B cell (primary cell): ENCODE results near the gene FYN. TPM values are rescaled to one million over a fixed set of nuclear protein-coding genes. Genes with fewer than 3 reads are reported as not detected.

ENCODE experiments used
- ATAC-seq: fragments of 200-7000 bp; cut with Tn5 transposase; one replicate; pipeline ENCODE4 v1.10.0; 2021; ENCODE audit warnings: low read depth, mild to moderate bottlenecking, moderate number of reproducible peaks, moderate library complexity
- CTCF ChIA-PET: fragments of 350-600 bp; sonication (Branson Sonifier 250); formaldehyde crosslinking; loops from one replicate; lab custom pipeline; 2021; ENCODE audit warnings: antibody characterized with exemption, inconsistent platforms; lab: Charles Lee
- POLR2A ChIA-PET: fragments of 350-600 bp; sonication (Branson Sonifier 250); formaldehyde crosslinking; loops from one replicate; lab custom pipeline; 2021; ENCODE audit warnings: antibody characterized with exemption; lab: Charles Lee
- DNase-seq: peaks from one replicate; pipeline ENCODE4 v3.0.0; 2013
- H2AFZ ChIP-seq: 2 replicates; pipeline ENCODE4 v1.6.1; 2012; ENCODE audit warnings: mild to moderate bottlenecking, low read depth, low read length; ENCODE audit not compliant: insufficient read depth, poor library complexity, severe bottlenecking
- H3K27ac ChIP-seq, 2 donors: 1 replicate in 1 of 2; 2 replicates in 1 of 2; pipeline ENCODE4 v1.5.1; 2012 to 2013; ENCODE audit warnings: low read length in 2 of 2, mild to moderate bottlenecking in 2 of 2, moderate library complexity in 1 of 2
- H3K27me3 ChIP-seq, 4 experiments: fragments of 200-600 bp in 1 of 4; sonication (generic) in 1 of 4; replicated peaks in 1 of 4; 1 replicate in 2 of 4; 2 replicates in 2 of 4; pipeline versions ENCODE4 v1.6.1 to v1.7.0; 2013 to 2016; ENCODE audit warnings: low read length in 3 of 4, mild to moderate bottlenecking in 2 of 4, mixed read lengths in 1 of 4, moderate library complexity in 1 of 4; ENCODE audit not compliant: insufficient read depth in 4 of 4, control insufficient read depth in 3 of 4; ENCODE audit errors: control extremely low read depth in 1 of 4
- H3K36me3 ChIP-seq, 2 experiments: replicated peaks in 1 of 2; 1 replicate in 1 of 2; 2 replicates in 1 of 2; pipeline versions ENCODE4 v1.6.1 to v1.7.1; 2013; ENCODE audit warnings: low read length in 1 of 2; ENCODE audit not compliant: insufficient read depth in 2 of 2, control insufficient read depth in 1 of 2; ENCODE audit errors: control extremely low read depth in 1 of 2, extremely low read depth in 1 of 2
- H3K4me1 ChIP-seq, 2 donors: fragments of 200-600 bp in 1 of 2; sonication (generic) in 1 of 2; 1 replicate in 1 of 2; 2 replicates in 1 of 2; pipeline versions ENCODE4 v1.5.1 to v1.6.1; 2013 to 2017; ENCODE audit warnings: low read length in 2 of 2; ENCODE audit not compliant: control insufficient read depth in 2 of 2, insufficient read depth in 2 of 2
- H3K4me2 ChIP-seq: replicated peaks from 2 replicates; pipeline ENCODE3; 2012; ENCODE audit warnings: mild to moderate bottlenecking, low read depth, low read length; ENCODE audit not compliant: poor library complexity, severe bottlenecking
- H3K4me3 ChIP-seq, 5 experiments: fragments of 200-600 bp in 1 of 5; sonication (generic) in 1 of 5; 1 replicate in 3 of 5; 2 replicates in 2 of 5; pipeline versions ENCODE4 v1.5.1 to v1.7.0; 2011 to 2016; ENCODE audit warnings: low read length in 4 of 5, mild to moderate bottlenecking in 4 of 5, low read depth in 2 of 5, control low read depth in 1 of 5, moderate library complexity in 1 of 5; ENCODE audit not compliant: insufficient read depth in 1 of 5; ENCODE audit errors: control extremely low read depth in 1 of 5, extremely low read depth in 1 of 5
- H3K79me2 ChIP-seq: fragments of 200-600 bp; sonication (generic); one replicate; pipeline ENCODE4 v1.6.0; 2016; ENCODE audit warnings: low read length; ENCODE audit not compliant: control insufficient read depth, insufficient read depth
- H3K9ac ChIP-seq: fragments of 200-600 bp; sonication (generic); 2 replicates; pipeline ENCODE4 v1.6.1; 2017; ENCODE audit warnings: mild to moderate bottlenecking, low read length, moderate library complexity
- H3K9me3 ChIP-seq, 3 donors: one replicate each; pipeline versions ENCODE4 v1.6.1 to v1.7.1; 2013; ENCODE audit warnings: low read length in 2 of 3; ENCODE audit not compliant: control insufficient read depth in 2 of 3, insufficient read depth in 1 of 3; ENCODE audit errors: control extremely low read depth in 1 of 3
- H4K20me1 ChIP-seq: 2 replicates; pipeline ENCODE4 v1.6.0; 2012; ENCODE audit warnings: mild to moderate bottlenecking, low read length; ENCODE audit not compliant: insufficient read depth, control insufficient read depth, poor library complexity, severe bottlenecking
- H3K27ac Mint-ChIP-seq: one replicate; pipeline ENCODE4 v1.8.0; 2021; ENCODE audit warnings: mixed read lengths
- H3K27me3 Mint-ChIP-seq: one replicate; pipeline ENCODE4 v1.8.0; 2021; ENCODE audit warnings: mixed read lengths
- H3K4me1 Mint-ChIP-seq: one replicate; pipeline ENCODE4 v1.8.0; 2021; ENCODE audit warnings: mixed read lengths
- H3K4me3 Mint-ChIP-seq: one replicate; pipeline ENCODE4 v1.8.0; 2021; ENCODE audit warnings: mixed read lengths
- H3K9me3 Mint-ChIP-seq: one replicate; pipeline ENCODE4 v1.8.0; 2022; ENCODE audit warnings: mixed read lengths; ENCODE audit not compliant: insufficient read depth
- EZH2 ChIP-seq: IDR thresholded peaks from 2 replicates; pipeline ENCODE4 v1.6.1; 2012; ENCODE audit warnings: borderline replicate concordance, low read depth, mild to moderate bottlenecking, moderate library complexity, low read length; ENCODE audit not compliant: insufficient read depth, poor library complexity, severe bottlenecking
- WGBS: methylation state at CpG from one replicate; pipeline ENCODE4 v1.1.5; 2013; ENCODE audit warnings: missing lambda C conversion rate; ENCODE audit not compliant: insufficient coverage; 5-methylcytosine and 5-hydroxymethylcytosine counted together
- intact Hi-C: fragments of 100-400 bp; cut with micrococcal nuclease; formaldehyde crosslinking; loops from one replicate; pipeline ENCODE4 v1.10.0; 2022
- polyA plus RNA-seq: library from polyadenylated mRNA; depleted of rRNA; stranded (reverse); fragments of >200 nt; gene quantifications from 2 replicates; pipeline ENCODE4 v1.2.3, GENCODE V29; 2012
- total RNA-seq, 2 donors: library from RNA; stranded (reverse); fragments of 120-200 nt in 1 of 2; gene quantifications; 1 replicate in 1 of 2; 2 replicates in 1 of 2; pipeline versions ENCODE4 v1.2.3 to v1.2.4, GENCODE V29; 2013 to 2022
- TF ChIP-seq, protein P1 (sequence below): fragments of 200-600 bp; IDR thresholded peaks from one replicate; pipeline ENCODE4 v1.8.0; 2022; ENCODE audit warnings: antibody characterized with exemption, mild to moderate bottlenecking

Gene FYN
- total and polyA plus RNA-seq, 2 donors (not counting 1 experiment from before 2014, with no cell fraction given) = 54.1 to 94.0 TPM

DNA sequence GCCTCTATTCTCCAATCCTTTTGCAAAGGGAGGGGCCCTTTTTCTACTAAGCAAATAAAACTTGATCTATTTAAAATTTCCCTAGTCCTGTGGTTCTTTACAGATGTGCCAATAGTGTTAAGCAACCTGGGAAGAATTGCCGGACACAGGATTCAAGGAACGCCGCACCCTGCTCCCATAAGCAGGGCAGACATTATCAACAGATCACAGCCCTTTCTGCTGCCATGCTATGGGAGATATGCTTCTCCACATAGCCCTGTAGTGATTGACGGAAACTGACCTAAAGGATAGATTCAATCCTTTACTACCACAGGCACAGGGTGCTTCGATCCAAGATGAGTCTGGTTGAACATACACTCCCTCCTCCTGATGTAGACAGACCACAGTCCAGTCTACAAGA is 149.2 kb downstream of the FYN start:
- no peaks in the 10 kb centered on the region for H3K27me3 ChIP-seq
- peak overlapping the region; percentile 56 for H3K4me2 ChIP-seq
- CTCF ChIA-PET = interaction anchor here (1.0 to 4.6 kb wide), 7 partner anchors 14 to 318 kb away, joined by 3 to 30 read pairs (median 5); partner anchors contain the start of gene FYN
- peak overlapping the region; percentile 26 for H3K9ac ChIP-seq
- Mint-ChIP-seq H3K4me3 (peak overlapping the region; percentile 73), H3K27me3 (no peaks in the 10 kb centered on the region), H3K4me1 (peaks cover 44% of the 10 kb centered on the region), H3K9me3 (peaks cover 2% of the 10 kb centered on the region), H3K27ac (peak overlapping the region; percentile 80)
- H3K79me2 ChIP-seq = peaks cover 57% of the 10 kb centered on the region
- H2AFZ ChIP-seq = no peak overlapping the region
- H3K4me3 ChIP-seq = no peak overlapping the region
- H3K4me1 ChIP-seq = peaks cover 37 to 40% of the 10 kb centered on the region in 2 donors
- DNase-seq = no peak
- ATAC-seq = peak; percentile 28
- WGBS = 92% methylated on average over 4 of the region's 5 CpGs
- intact Hi-C loops = loop anchor here (1.0 to 10.0 kb wide), 7 partner anchors 14 to 273 kb away; partner anchors contain the start of gene FYN
- H3K36me3 ChIP-seq = peaks cover 0 to 4% of the 10 kb centered on the region in 2 experiments
- no peak overlapping the region for H3K27ac ChIP-seq
- POLR2A ChIA-PET = interaction anchor here (0.5 to 1.5 kb wide), 2 partner anchors 39 to 241 kb away, joined by 3 read pairs; partner anchors contain the start of gene REV3L
- no peaks in the 10 kb centered on the region for H3K9me3 ChIP-seq
- H4K20me1 ChIP-seq = no peaks in the 10 kb centered on the region
- no peak for TF ChIP-seq EZH2
- TF ChIP-seq, protein P1, sequence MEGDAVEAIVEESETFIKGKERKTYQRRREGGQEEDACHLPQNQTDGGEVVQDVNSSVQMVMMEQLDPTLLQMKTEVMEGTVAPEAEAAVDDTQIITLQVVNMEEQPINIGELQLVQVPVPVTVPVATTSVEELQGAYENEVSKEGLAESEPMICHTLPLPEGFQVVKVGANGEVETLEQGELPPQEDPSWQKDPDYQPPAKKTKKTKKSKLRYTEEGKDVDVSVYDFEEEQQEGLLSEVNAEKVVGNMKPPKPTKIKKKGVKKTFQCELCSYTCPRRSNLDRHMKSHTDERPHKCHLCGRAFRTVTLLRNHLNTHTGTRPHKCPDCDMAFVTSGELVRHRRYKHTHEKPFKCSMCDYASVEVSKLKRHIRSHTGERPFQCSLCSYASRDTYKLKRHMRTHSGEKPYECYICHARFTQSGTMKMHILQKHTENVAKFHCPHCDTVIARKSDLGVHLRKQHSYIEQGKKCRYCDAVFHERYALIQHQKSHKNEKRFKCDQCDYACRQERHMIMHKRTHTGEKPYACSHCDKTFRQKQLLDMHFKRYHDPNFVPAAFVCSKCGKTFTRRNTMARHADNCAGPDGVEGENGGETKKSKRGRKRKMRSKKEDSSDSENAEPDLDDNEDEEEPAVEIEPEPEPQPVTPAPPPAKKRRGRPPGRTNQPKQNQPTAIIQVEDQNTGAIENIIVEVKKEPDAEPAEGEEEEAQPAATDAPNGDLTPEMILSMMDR = no peak

DNA sequence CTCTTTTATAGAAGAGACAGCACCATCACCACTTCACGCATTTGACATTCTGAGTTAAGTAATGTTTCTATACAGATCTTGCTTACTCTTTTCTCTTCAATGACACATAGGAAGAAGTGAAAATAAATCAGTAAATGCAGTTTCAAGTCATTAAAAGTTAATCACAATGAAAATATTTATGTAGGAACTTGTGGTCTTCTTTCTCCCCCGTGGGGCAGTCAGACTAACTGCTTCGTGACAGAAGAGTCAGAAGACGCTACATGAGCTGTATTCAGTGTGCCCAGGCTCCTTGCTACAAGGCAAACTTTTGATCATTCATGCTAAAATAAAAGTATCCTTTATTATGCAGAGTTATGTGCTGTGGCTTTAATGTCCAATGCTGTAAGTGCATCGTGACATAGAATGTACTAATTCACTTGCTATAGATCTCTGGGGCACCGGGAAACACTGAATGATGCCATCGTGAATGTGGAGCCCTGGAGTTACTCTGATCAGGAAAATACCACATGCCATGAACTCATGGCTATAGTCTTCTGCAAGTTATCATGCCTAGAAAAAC is 149.8 kb downstream of the FYN start:
- Mint-ChIP-seq H3K27ac (no peak overlapping the region), H3K27me3 (no peaks in the 10 kb centered on the region), H3K4me1 (peaks cover 44% of the 10 kb centered on the region), H3K4me3 (no peak overlapping the region), H3K9me3 (peaks cover 2% of the 10 kb centered on the region)
- Histone ChIP-seq H3K9me3 (no peaks in the 10 kb centered on the region), H3K27ac (no peak overlapping the region), H3K36me3 (peaks cover 0 to 7% of the 10 kb centered on the region in 2 experiments), H3K4me3 (no peak overlapping the region), H3K27me3 (no peaks in the 10 kb centered on the region), H3K9ac (no peak overlapping the region), H2AFZ (no peak overlapping the region), H4K20me1 (no peaks in the 10 kb centered on the region), H3K4me2 (peak overlapping the region; percentile 56), H3K4me1 (peaks cover 37 to 40% of the 10 kb centered on the region in 2 donors), H3K79me2 (peaks cover 56% of the 10 kb centered on the region)
- intact Hi-C loops = loop anchor here (5.0 to 10.0 kb wide), 3 partner anchors 39 to 121 kb away; no protein-coding TSS in a partner anchor
- CTCF ChIA-PET = interaction anchor here (0.9 to 4.6 kb wide), 9 partner anchors 14 to 319 kb away, joined by 3 to 30 read pairs (median 4); partner anchors contain the start of genes FYN and TRAF3IP2
- 76% methylated on average over 3 of the region's 7 CpGs for WGBS
- TF ChIP-seq, protein P1 = no peak
- TF ChIP-seq EZH2 = no peak
- POLR2A ChIA-PET = interaction anchor here (1.5 kb wide), 1 partner anchor 39 kb away, joined by 3 read pairs; no protein-coding TSS in a partner anchor
- DNase-seq = no peak
- no peak for ATAC-seq
